HG03432 (cell line): ENCODE results near the gene MRPS2.

Source experiments
- ATAC-seq: cut with Tn5 transposase; IDR thresholded peaks from one replicate; pipeline ENCODE4 v1.9.1; 2021; ENCODE audit warnings: mild to moderate bottlenecking, moderate library complexity; ENCODE audit not compliant: unreplicated experiment

Gene MRPS2

DNA sequence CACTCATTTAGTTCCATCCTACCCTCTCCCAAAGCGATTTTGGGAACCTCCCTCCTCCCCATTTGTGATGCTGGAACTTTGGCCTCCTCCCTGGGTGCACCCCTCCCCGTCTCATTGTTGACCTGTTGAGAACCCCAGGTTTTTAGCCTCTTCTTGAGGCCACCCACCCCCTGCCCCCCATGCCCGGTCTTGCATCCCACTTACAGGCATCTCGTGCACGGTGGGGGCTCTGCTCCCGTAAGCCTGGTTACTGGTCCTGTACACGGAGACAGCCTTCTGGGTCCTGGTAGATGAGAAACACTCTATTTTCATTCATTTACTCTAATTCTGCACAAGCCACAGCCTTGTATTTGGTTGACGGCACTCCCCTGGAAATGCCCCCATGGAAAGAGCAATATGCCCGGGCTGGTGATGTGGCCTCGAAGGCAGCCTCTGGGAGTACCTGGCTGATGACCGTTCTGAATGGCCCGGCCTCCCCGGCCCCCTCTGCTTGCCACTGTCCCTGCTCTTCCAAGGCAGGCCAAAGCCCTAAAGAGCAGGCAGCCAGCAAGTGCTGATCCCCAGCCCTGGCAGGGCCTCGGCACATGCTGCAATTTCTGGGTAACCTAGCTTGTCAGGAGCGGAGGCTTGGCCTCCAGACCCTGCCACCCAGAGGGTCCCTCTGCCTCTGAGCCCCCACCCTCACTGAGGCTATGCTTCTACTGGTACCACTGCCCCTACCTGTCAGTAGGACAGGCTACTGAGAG, 1.9 kb upstream of the MRPS2 start:
- ATAC-seq, result no peak

DNA sequence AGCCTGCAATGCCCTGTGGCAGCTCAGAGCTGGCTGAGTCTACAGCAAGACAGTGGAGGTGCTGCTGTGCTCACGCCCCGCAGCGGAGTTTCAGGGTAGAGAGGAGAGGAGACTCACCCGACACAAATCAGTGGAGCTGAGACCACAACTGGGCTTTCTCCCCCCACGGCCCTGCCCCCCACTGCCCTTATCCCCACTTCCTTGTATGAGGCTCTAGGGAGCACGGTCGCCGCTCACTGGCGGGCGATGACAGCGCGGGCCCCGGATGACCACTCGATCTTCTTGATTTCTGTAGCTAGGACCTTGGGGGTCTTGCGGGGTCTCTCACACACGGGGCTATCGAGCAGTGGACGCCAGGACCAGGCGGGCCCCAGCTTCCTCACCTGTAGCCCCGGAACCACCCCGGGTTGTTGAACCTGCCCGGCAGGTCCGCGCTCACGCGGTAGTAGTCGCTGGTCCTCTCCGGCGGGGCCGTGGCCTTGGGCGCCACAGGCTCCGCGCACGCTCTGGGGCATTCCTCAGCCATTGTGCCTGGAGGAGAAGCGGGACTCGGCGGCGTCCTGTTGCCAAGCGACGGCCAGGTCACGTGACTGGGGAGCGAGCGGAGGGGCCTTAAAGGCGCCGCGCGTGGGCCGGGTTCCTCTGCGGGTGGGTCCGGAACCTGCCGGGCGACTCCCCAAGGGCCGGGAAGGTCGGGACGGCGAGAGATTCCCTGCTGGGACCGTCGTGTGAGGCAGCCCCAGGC, 984 bp upstream of the MRPS2 start:
- peak; percentile 56 for ATAC-seq

DNA sequence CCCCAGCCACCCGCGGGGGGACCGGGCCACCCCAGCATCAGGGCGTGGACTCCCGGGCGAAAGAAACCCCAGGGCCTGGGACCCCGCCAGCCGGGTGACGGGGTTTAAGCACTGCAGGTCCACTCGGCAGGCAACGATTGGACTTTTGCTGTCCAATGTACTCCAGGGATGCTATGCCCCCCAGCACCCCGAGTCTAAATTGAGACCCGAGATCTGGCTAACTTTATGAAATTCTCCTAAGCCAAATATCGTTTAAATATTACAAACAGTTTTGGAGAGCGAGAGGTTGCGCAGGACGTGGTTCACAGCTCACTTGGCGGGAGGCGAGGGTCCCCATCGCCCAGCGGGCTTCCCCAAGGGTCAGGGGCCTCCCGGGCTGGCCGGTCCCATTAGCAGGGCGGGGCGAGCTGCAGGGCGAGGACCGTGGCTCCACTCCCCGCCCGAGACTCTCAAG, 384 bp upstream of the MRPS2 start:
- ATAC-seq, result no peak

DNA sequence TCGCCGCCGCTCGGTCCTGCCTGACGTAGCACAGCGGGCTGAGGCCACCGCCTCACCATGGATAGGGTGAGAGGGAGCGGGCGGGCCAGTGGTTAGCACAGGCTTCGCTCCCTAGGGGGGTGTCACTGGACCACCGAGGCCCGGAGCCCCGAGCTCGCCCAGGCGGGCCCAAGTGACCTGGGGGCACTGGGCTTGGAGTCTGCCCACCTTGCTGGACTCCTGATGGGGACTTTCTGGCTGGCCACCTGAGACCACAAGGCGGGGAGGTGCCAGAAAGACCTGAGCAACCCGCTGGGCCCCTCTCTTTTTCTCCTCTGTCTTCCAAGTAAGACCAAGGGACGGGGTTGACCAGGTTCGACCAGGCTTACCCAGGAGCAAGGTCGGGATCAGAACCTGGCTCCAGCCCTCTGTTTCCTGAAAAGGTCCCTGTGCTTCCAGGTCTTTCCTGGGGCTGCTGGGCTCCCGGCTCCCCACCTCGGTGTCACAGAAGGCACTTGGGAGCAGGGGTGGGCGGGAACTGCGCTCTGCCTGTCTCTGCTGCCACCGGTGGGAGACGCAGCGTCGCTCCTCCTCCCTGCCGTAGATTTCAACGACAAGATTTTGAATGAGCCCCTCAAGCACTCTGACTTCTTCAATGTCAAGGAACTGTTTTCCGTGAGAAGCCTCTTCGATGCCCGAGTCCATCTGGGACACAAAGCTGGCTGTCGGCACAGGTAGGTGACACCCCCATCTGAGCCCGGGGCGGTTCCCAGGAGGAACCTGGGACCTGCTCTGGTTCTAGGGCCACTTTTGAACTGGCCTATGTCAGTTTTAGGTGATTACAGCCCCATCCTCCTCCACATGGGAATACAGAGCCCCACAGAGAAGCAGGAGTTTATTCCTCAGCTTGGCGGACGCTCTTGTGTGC, 1.0 kb downstream of the MRPS2 start:
- ATAC-seq, result no peak

DNA sequence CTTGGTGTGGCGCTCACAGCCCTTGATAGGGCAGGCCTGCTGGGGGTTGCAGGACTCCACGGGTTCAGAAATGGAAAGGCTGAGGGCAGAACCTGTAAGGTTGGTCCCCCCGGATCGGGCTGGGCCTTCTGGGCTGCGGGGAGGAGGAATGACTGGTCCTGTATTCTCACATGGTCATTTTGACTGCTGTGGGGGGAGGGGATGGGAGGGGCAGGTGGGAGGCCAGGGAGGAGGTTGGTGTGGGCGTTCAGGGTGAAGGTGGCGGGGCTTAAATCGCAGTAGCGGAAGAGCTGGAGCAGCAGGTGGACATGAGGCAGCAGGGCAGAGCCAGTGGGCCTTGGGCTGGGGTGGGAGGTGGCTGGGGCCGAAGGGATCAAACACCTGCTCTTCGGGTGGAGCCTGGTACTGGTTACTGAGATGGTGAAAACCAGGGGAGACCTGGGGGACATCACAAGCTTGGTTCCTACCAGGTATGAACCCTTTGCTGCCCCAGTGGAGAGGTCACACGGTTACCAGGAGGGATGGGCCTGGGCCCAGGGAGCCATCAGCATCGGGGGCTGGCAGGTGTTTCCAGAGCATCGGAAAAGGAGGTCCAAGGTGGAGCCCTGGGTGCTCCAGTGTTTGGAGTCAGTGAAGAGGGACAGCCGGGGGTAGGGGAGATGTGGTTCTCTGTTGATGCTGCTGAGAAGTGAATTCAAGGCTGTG, 1.8 kb downstream of the MRPS2 start:
- ATAC-seq, result no peak

DNA sequence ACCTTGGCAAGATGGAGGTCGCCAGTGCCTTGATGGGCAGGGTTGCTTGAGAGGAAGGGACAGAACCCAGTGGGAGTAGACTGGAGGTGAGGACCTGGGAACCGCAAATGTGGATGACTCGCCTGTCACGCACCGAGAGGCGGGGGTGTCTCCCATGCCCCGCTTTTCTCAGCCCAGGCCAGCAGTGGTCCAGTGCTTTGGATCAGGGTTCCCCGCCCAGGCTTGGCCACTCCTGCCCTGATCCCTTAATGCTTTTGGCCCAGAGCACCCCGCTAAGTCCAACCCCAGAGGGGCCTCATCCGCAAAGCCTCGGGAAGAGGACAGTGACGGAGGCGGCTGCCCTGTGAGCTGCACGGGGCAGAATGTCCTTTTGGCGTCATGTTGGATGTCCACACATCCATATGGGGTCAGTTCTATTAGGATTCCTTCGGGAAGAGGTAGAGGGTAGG, 2.4 kb downstream of the MRPS2 start:
- no peak for ATAC-seq

DNA sequence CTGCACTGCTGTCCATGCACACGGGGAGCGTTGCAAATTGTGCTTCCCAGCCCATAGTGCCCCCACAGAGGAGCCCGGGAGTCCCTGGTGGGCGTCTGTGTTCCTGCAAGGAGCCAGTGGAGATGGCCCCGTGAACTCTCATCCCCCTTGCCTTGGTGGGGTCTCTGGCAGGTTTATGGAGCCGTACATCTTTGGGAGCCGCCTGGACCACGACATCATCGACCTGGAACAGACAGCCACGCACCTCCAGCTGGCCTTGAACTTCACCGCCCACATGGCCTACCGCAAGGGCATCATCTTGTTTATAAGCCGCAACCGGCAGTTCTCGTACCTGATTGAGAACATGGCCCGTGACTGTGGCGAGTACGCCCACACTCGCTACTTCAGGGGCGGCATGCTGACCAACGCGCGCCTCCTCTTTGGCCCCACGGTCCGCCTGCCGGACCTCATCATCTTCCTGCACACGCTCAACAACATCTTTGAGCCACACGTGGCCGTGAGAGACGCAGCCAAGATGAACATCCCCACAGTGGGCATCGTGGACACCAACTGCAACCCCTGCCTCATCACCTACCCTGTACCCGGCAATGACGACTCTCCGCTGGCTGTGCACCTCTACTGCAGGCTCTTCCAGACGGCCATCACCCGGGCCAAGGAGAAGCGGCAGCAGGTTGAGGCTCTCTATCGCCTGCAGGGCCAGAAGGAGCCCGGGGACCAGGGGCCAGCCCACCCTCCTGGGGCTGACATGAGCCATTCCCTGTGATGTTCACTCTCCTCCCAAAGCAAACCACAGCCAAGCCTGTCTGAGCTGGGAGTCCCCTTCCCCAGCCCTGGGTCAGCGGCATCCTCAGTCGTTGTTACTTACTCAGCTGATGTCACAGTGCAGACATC, 3.1 kb downstream of the MRPS2 start:
- no peak for ATAC-seq

DNA sequence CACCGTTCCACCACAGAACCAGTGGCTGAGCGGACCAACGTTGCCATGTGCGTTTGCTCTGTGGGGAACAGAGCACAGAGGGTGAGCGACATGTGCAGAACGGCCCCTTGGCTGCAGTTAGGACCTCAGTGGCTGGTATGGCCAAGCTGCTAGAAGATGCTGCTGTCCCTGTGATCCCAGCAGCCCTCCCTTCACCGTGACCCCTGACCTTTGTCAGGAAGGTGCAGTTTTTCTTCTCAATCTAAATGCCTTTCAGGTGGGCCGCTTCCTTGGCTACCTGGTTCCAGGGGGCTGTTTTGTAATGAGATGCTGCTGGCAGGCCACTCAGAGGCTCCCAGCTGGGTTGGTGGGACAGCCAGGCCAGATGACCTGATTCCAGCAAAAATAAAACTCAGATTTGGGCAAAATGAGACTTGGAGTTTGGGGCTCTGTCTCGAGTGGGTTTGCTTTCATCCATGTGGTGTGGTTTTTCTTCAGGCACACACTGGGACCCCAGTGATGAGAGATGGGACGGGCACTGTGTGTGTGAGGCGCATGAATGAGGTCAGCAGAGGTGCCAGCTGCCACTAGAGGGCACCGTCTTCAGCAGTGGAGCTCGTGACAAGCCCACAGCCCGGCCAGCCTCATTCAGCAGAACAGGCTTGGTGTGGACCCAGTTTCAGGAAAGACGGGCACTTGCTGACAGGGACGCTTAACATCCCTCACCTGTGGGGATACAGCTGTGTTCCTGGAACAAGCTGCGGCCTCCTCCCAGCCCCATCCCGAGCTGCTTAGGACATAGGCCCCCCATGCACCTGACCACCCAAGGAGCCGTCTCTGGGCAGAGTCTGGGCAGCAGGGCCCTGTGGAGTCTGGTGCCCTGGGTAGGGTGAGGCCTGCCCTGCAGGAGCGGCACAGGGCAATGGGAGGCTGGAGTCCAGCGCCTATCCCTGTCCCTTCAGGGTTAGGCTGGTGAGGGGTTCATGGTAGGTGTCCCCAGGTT, 4.1 kb downstream of the MRPS2 start:
- no peak for ATAC-seq

DNA sequence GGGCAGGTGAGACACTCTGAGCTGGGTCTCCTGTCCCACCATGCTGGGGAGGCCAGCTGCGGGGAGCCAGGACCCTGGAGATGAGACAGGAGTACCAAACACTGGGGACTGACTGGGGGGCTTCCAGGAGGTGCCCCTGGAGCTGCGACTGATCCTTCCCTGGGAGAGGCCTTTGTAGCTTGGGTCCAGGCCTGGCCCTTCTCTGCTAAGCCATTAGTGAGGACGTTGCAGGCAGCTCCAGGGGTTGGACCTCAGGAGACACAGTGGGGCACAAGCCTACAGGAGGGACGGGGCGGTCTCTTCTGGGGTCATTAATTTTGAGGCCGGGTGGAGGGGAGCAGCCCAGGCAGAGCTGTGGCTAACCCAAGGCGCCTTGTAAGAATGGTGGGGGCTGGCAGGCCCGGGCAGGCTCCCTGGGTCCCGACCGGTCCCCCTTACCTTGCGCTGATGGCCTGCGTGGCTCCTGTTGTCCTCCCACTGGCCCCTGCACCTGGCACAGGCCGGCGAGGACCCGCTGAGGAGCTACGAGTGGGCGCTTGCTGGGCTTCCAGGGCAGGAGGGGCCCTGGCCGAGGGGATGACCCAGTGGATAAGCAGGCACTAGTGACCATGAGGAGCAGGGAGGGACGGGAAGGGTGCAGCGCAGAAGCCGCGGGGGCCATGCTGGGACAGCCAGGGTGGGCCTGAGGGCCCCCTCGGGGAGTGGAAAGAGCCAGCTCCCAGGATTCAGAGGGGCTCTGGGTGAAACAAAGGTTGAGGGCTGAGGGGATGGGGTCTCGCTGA, 5.1 kb downstream of the MRPS2 start:
- no peak for ATAC-seq

DNA sequence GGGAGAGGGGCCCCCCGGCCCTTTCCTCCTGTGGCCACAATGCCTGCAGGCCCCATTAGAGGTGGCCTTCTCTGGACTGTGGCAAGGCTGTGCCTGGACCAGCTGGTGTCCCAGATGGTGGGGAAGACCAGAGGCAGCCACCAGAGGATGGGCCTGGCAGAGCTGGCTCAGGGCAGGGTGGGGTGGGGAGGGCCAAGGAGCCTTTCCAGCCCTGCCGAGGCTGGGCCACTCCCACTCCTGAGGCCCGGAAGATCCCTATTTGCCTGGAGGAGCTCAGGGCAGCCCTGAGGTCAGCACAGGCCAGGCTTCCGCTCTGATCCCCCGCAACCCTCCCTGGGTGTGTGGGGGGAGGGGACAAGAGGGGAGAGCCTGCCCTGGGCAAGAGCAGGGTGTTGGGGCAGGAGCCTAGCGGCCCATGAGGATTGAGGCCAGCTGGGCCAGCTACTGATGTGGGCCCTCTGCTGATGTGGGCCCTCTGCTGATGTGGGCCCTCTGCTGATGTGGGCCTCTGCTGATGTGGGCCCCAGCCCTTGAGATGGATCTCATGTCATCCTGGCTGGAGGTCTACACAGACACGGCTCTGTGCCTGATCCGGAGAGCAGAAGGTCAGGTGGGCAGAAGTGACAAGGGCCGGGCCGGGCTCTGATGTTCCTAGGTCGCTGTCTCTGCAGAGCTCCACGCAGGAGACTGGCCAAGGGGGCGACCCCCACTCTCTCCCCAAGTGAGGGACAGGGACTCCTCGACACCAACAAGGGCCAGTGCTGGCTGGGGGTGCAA, 6.0 kb downstream of the MRPS2 start:
- ATAC-seq, result no peak

DNA sequence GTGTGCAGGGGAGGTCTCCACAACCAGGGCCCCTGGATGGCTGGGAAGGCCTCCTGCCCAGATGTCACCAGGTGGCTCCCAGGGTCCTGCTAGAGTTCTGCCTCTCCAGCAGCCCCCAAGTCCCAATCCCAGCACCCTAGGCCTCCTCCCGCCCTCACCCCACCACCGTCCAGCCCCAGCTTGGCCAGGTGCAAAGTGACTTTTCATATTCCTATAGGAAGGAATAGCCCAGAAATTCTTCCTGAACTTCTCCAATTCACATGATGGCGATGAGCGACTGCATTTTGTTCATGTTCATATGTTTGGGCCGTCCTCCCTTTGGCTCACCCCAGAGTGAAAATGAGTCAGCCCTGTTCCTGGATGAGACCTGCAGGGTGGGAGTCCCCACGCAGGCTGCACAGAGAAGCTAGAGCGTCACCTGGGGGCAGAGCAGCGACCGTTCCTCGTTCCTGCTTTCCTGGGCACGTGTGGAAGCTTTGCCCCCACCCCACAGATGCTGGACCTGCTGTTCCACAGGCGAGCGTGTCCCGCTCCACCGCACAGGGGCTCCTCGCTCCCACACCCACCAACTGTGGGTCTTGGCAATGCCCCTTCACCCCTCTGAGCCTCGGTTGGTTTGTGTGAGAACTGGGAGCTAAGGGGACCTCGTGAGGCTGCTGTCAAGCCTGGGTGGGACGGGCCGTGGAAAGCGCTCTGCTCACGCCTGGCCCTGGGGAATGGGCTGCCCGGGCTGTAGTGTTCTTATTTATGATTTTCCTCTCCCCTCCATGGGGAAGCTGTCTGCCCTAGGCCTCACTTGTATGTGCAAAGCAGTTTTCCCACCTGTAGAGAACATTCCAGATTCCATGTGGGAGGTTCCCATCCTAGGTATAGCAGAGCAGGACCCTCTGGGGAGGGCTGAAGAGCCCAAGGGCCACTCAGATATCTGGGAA, 6.9 kb downstream of the MRPS2 start:
- ATAC-seq, result no peak

DNA sequence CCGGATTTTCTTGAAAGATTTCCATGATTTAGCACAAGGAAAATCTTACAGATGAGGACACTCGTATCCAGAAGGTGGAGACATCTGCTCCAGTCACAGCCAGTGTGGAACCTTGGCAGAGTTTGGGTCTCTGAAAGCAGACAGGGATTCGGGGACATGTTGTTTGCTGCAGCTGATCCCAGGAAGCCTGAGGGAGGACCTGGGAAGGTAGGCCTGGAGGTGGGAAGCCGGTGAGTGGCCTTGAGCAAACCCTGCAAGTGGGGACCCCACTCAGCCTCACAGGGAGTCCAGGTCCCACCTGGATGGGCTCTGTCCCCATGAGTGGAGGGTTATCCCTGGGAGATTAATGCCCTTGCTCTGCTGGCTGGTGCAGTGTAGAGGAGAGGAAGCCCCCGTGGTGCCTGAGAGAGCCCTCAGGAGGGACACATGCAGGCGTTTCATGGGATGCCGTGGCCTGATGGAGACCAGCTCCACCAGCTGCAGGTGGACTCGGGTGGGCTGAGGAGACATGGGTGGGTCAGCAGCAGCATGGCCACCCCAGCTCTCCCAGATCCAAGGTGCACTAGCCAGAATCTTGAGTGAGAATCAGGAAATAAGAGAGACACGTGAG, 7.8 kb downstream of the MRPS2 start:
- no peak for ATAC-seq

DNA sequence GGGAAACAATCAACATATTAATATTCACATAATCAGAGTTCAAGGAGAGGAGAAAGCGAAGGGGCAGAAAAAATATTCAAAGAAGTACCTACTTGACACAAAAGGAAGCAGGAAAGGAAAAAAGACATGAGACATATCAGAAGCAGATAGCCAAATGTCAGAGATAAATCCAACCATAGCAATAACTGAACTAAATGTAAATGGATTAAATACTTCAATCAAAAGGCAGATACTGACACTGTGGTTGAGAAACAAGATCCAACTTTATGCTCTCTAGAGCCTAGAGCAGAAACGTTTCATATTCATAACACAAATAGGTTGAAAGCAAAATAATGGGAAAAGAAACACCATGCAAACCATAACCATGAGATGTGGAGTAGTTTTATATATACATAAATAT, 9.0 kb downstream of the MRPS2 start:
- no peak for ATAC-seq

DNA sequence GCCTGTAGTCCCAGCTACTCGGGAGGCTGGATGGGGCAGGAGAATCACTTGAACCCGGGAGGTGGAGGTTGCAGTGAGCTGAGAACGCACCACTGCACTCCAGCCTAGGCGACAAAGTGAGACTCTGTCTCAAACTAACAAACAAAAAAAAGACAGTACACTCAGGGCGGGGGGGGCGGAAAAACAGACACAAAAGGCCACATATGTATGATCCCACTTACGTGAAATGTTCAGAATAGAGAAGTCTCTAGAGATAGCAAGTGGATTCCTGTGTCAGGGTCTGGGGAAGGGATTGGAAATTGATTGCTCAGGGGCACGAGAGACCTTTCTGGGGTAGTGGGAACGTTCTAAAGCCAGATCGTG, 11.7 kb downstream of the MRPS2 start:
- no peak for ATAC-seq

DNA sequence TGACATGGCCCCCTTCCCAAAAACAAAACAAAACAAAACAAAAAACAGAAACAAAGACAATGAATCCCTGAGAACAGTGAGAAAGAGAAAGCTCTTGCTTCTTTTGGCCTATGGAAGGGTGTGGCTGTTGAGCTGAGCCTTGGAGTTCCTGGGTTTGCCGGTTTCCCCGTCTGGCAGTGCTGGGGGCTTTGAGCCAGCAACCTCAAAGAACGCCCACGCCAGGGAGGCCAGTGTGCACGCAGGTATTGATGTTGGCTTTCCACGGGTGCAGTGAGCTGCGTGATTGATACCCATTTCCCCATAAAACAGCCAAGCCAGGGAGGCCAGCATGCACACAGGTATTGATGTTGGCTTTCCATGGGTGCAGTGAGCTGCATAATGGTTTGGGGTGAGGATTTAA, 12.4 kb downstream of the MRPS2 start:
- no peak for ATAC-seq
